ENCODE results near the gene KATNB1. TPM values are rescaled to one million over a fixed set of nuclear protein-coding genes. Genes with fewer than 3 reads are reported as not detected.

KATNB1 gene
- total and polyA plus RNA-seq, 2 experiments from 2014 or later = 31.4 to 65.9 TPM

GRCh38 chr16:57803134-57803990, 67.8 kb downstream of the KATNB1 start (continued):
- TF ChIP-seq ZNF462 (CRISPR knock-in tag; IDR thresholded peaks at IDR 0.05) = no peak
- no peak for TF ChIP-seq ZNF331 (CRISPR knock-in tag; IDR thresholded peaks at IDR 0.05; ENCODE audit: low read depth)
- no peak for TF ChIP-seq EZH2phosphoT487 (IDR thresholded peaks at IDR 0.05; ENCODE audit: unreplicated experiment)

GRCh38 chr16:57804111-57804837, 68.7 kb downstream of the KATNB1 start:
- no peaks in the 10 kb centered on the region for H3K36me3 ChIP-seq (ENCODE audit: insufficient read depth)
- H3K9me2 ChIP-seq (ENCODE audit: insufficient read depth) = no peaks in the 10 kb centered on the region
- Mint-ChIP-seq H3K9me3 (no peaks in the 10 kb centered on the region; the same call in 2 of the 3 replicates), H3K4me1 (peaks cover 50% of the 10 kb centered on the region), H3K27me3 (ENCODE audit: insufficient read depth, low read depth, poor library complexity) (peaks cover 21% of the 10 kb centered on the region), H3K27ac (no peak overlapping the region), H3K36me3 (ENCODE audit: low read depth) (no peaks in the 10 kb centered on the region; the same call in 2 of the 3 replicates), H3K4me3 (no peak overlapping the region)
- no peak overlapping the region for H2AFZ ChIP-seq
- no peak overlapping the region for H3K27ac ChIP-seq (ENCODE audit: low read depth)
- peaks cover 25% of the 10 kb centered on the region; the same call in 1 of the 2 replicates for H3K4me1 ChIP-seq (ENCODE audit: insufficient read depth)
- no peak overlapping the region for H3K4me3 ChIP-seq
- no peak overlapping the region for H3K4me2 ChIP-seq
- H3K79me2 ChIP-seq (replicated peaks; ENCODE audit: insufficient read depth) = no peaks in the 10 kb centered on the region
- peaks cover 12% of the 10 kb centered on the region; the same call in 1 of the 2 replicates for H3F3A ChIP-seq (replicated peaks; ENCODE audit: low read depth)
- DNase-seq (ENCODE audit: low spot score) = no peak
- no peak for ATAC-seq
- H3K27me3 ChIP-seq (ENCODE audit: insufficient read depth) = peaks cover 12% of the 10 kb centered on the region
- no peaks in the 10 kb centered on the region for H4K20me1 ChIP-seq (replicated peaks; ENCODE audit: insufficient read depth)
- TF ChIP-seq ETS1 (IDR thresholded peaks at IDR 0.05) = no peak
- TF ChIP-seq CREB1 (CRISPR knock-in tag; IDR thresholded peaks at IDR 0.05; ENCODE audit: low read depth) = no peak
- no peak for TF ChIP-seq CTCF (conservative IDR thresholded peaks at IDR 0.05; ENCODE audit: low read depth in 2 of 2)
- no peak for TF ChIP-seq ZNF114 (CRISPR knock-in tag; IDR thresholded peaks at IDR 0.05)
- no peak for TF ChIP-seq ZNF331 (CRISPR knock-in tag; IDR thresholded peaks at IDR 0.05; ENCODE audit: low read depth)
- no peak for TF ChIP-seq POLR2AphosphoS5 (IDR thresholded peaks at IDR 0.05; ENCODE audit: low read depth)
- TF ChIP-seq EZH2 (IDR thresholded peaks at IDR 0.05; ENCODE audit: low read depth, unreplicated experiment) = no peak
- no peak for TF ChIP-seq STAT1 (IDR thresholded peaks at IDR 0.05; ENCODE audit: unreplicated experiment)
- TF ChIP-seq EZH2phosphoT487 (IDR thresholded peaks at IDR 0.05; ENCODE audit: unreplicated experiment) = no peak

All from GM23338 (cell line).